Suppressor macrophage treated with lipopolysaccharide for 1 hour (primary cell): ENCODE results near the gene ARMC3.
A peak's percentile ranks its signal among the peaks of the same experiment; 100 is the strongest.

Source experiments
- DNase-seq, 3 donors: peaks; one replicate each; pipeline ENCODE4 v3.0.0-alpha.2; 2020 to 2022

The ARMC3 gene

GRCh38 chr10:23079700-23080099, 151.8 kb downstream of the ARMC3 start:
- DNase-seq, result no peak

GRCh38 chr10:23080262-23080661, 152.4 kb downstream of the ARMC3 start:
- DNase-seq, result no peak

GRCh38 chr10:23081221-23081750, 153.4 kb downstream of the ARMC3 start:
- DNase-seq, result no peak

GRCh38 chr10:23081891-23082290, 154.0 kb downstream of the ARMC3 start:
- peak in 1 of 3 donors; percentile 14 for DNase-seq
